IMR-90 (cell line): Measurements from ENCODE around the gene GLIS1. TPM values are rescaled to one million over a fixed set of nuclear protein-coding genes. Genes with fewer than 3 reads are reported as not detected.
A peak's percentile ranks its signal among the peaks of the same experiment; 100 is the strongest.

Experiments used
- ATAC-seq: fragments of 200-7000 bp; cut with Tn5 transposase; 2 replicates; pipeline ENCODE4 v1.9.1; 2020; ENCODE audit warnings: low read depth, mild to moderate bottlenecking, moderate library complexity
- BruUV-seq: library from RNA; stranded (reverse); fragments of 400-500 nt; replicated peaks from 2 replicates; lab custom pipeline; 2021; lab: Mats Ljungman, UMichigan
- CTCF ChIA-PET: fragments of 300-600 bp; formaldehyde crosslinking; extraction: SDS; loops from one replicate; lab custom pipeline; 2021; ENCODE audit warnings: antibody characterized with exemption; lab: Yijun Ruan, JAX
- POLR2A ChIA-PET: fragments of 300-600 bp; sonication (Branson Sonifier 250); formaldehyde crosslinking; loops from one replicate; lab custom pipeline; 2022; ENCODE audit warnings: antibody characterized with exemption; ENCODE audit not compliant: unreplicated experiment; lab: Charles Lee
- DNase-seq: peaks from one replicate; pipeline ENCODE4 v3.0.0; 2013
- H2AFZ ChIP-seq: replicated peaks from 2 replicates; pipeline ENCODE3; 2013; ENCODE audit warnings: low read length, mild to moderate bottlenecking; ENCODE audit not compliant: poor library complexity
- H2AK5ac ChIP-seq: 2 replicates; pipeline ENCODE4 v1.6.1; 2013; ENCODE audit warnings: low read depth, low read length, inconsistent platforms
- H2AK9ac ChIP-seq: replicated peaks from 2 replicates; pipeline ENCODE3; 2013; ENCODE audit warnings: mild to moderate bottlenecking, low read depth, low read length, moderate library complexity; ENCODE audit not compliant: poor library complexity
- H2BK120ac ChIP-seq: 2 replicates; pipeline ENCODE4 v1.6.1; 2013; ENCODE audit warnings: low read depth, low read length, inconsistent platforms
- H2BK15ac ChIP-seq: 3 replicates; pipeline ENCODE4 v1.6.1; 2013; ENCODE audit warnings: low read depth, low read length, inconsistent platforms
- H2BK20ac ChIP-seq: 2 replicates; pipeline ENCODE4 v1.6.1; 2013; ENCODE audit warnings: low read depth, mild to moderate bottlenecking, inconsistent platforms, low read length, moderate library complexity
- H2BK5ac ChIP-seq: 2 replicates; pipeline ENCODE4 v1.6.1; 2013; ENCODE audit warnings: mild to moderate bottlenecking, low read depth, low read length, inconsistent platforms; ENCODE audit not compliant: poor library complexity, severe bottlenecking
- H3K14ac ChIP-seq: replicated peaks from 2 replicates; pipeline ENCODE4 v1.6.1; 2013; ENCODE audit warnings: low read depth, low read length, inconsistent platforms
- H3K18ac ChIP-seq: 2 replicates; pipeline ENCODE4 v1.6.1; 2013; ENCODE audit warnings: low read depth, low read length, control low read depth
- H3K23ac ChIP-seq: 2 replicates; pipeline ENCODE4 v1.6.1; 2013; ENCODE audit warnings: low read depth, low read length, inconsistent platforms
- H3K27ac ChIP-seq: 2 replicates; pipeline ENCODE4 v1.5.1; 2013; ENCODE audit warnings: mild to moderate bottlenecking, control low read depth, low read length; ENCODE audit not compliant: insufficient read depth
- H3K27me3 ChIP-seq: 2 replicates; pipeline ENCODE4 v1.6.1; 2013; ENCODE audit warnings: low read length; ENCODE audit not compliant: control insufficient read depth, insufficient read depth
- H3K36me3 ChIP-seq: 2 replicates; pipeline ENCODE4 v1.6.1; 2013; ENCODE audit warnings: low read length, mixed read lengths; ENCODE audit not compliant: control insufficient read depth, insufficient read depth
- H3K4ac ChIP-seq: 2 replicates; pipeline ENCODE4 v1.6.1; 2013; ENCODE audit warnings: low read depth, low read length, inconsistent platforms
- H3K4me1 ChIP-seq: 2 replicates; pipeline ENCODE4 v1.6.1; 2013; ENCODE audit warnings: low read length, mixed read lengths; ENCODE audit not compliant: control insufficient read depth, insufficient read depth
- H3K4me2 ChIP-seq: 2 replicates; pipeline ENCODE4 v1.6.1; 2013; ENCODE audit warnings: low read depth, mild to moderate bottlenecking, control low read depth, low read length, moderate library complexity
- H3K4me3 ChIP-seq: 2 replicates; pipeline ENCODE4 v1.5.1; 2013; ENCODE audit warnings: low read depth, mild to moderate bottlenecking, control low read depth, low read length, moderate library complexity; ENCODE audit not compliant: insufficient read depth
- H3K56ac ChIP-seq: 2 replicates; pipeline ENCODE4 v1.6.1; 2013; ENCODE audit warnings: low read length, inconsistent platforms; ENCODE audit not compliant: insufficient read depth; ENCODE audit errors: extremely low read depth
- H3K79me1 ChIP-seq, 2 experiments: 2 replicates each; pipeline ENCODE4 v1.6.1; 2013; ENCODE audit warnings: low read length in 2 of 2, inconsistent platforms in 1 of 2, low read depth in 1 of 2
- H3K9ac ChIP-seq: 2 replicates; pipeline ENCODE4 v1.6.1; 2013; ENCODE audit warnings: low read depth, low read length, control low read depth
- H3K9me1 ChIP-seq: 2 replicates; pipeline ENCODE4 v1.6.1; 2013; ENCODE audit warnings: low read length, inconsistent platforms; ENCODE audit not compliant: insufficient read depth
- H3K9me3 ChIP-seq: 2 replicates; pipeline ENCODE4 v1.6.1; 2013; ENCODE audit warnings: low read length; ENCODE audit not compliant: control insufficient read depth, insufficient read depth
- H4K20me1 ChIP-seq: 2 replicates; pipeline ENCODE4 v1.6.1; 2013; ENCODE audit warnings: low read length, inconsistent platforms; ENCODE audit not compliant: insufficient read depth
- H4K5ac ChIP-seq: 2 replicates; pipeline ENCODE4 v1.6.1; 2013; ENCODE audit warnings: mild to moderate bottlenecking, low read depth, low read length, control low read depth
- H4K8ac ChIP-seq, 2 experiments: 2 replicates each; pipeline ENCODE4 v1.6.1; 2013; ENCODE audit warnings: low read depth in 2 of 2, low read length in 2 of 2, control low read depth in 1 of 2, inconsistent platforms in 1 of 2
- H4K91ac ChIP-seq: 2 replicates; pipeline ENCODE4 v1.6.1; 2013; ENCODE audit warnings: low read depth, low read length, inconsistent platforms; ENCODE audit not compliant: insufficient read depth
- BHLHE40 ChIP-seq: fragments of 150-350 bp; IDR thresholded peaks from 2 replicates; pipeline ENCODE4 v1.6.1; 2016; ENCODE audit warnings: mild to moderate bottlenecking, low read depth, low read length
- CHD1 ChIP-seq: IDR thresholded peaks from 2 replicates; pipeline ENCODE4 v1.6.1; 2012; ENCODE audit warnings: low read depth, low read length, improper control_type of control experiment
- MAZ ChIP-seq: IDR thresholded peaks from 2 replicates; pipeline ENCODE4 v1.6.1; 2012; ENCODE audit warnings: low read depth, mild to moderate bottlenecking, low read length, improper control_type of control experiment, moderate library complexity, borderline replicate concordance
- RAD21 ChIP-seq: IDR thresholded peaks from 2 replicates; pipeline ENCODE4 v1.6.1; 2012; ENCODE audit warnings: low read length, improper control_type of control experiment
- RFX5 ChIP-seq: IDR thresholded peaks from 2 replicates; pipeline ENCODE4 v1.8.0; 2012; ENCODE audit warnings: low read depth, mild to moderate bottlenecking, low read length, moderate library complexity
- SMC3 ChIP-seq: fragments of 150-350 bp; IDR thresholded peaks from 2 replicates; pipeline ENCODE4 v1.6.1; 2016; ENCODE audit warnings: low read depth, mild to moderate bottlenecking, antibody characterized with exemption, low read length, moderate library complexity
- WGBS, 2 experiments: methylation state at CpG; one replicate each; pipeline versions ENCODE4 v1.1.5 to v1.1.7; 2013; ENCODE audit warnings: missing lambda C conversion rate in 2 of 2; ENCODE audit not compliant: insufficient read length in 1 of 2; ENCODE audit errors: extremely low coverage in 2 of 2; 5-methylcytosine and 5-hydroxymethylcytosine counted together
- dilution Hi-C: fragments of 300-500 bp; cut with HindIII; formaldehyde crosslinking; loops from one replicate; pipeline ENCODE4 v1.14.3; 2018; ENCODE audit warnings: low sequenced_read_pairs; ENCODE audit not compliant: unreplicated experiment
- in situ Hi-C: fragments of 300-500 bp; cut with MboI; formaldehyde crosslinking; loops from 3 replicates; pipeline ENCODE4 v1.14.3; 2019; ENCODE audit warnings: low sequenced_read_pairs, inconsistent platforms, mixed read lengths
- intact Hi-C: fragments of 100-400 bp; cut with micrococcal nuclease; formaldehyde crosslinking; loops from 2 replicates; pipeline ENCODE4 v1.10.0; 2022
- polyA plus RNA-seq, 3 experiments: library from polyadenylated mRNA; depleted of rRNA; stranded (reverse); fragments of >200 nt; gene quantifications; 2 replicates each; pipeline ENCODE4 v1.2.3, GENCODE V29; 2012; ENCODE audit warnings: low replicate concordance in 1 of 3
- total RNA-seq: library from RNA; depleted of rRNA; stranded (reverse); fragments of >200 nt; gene quantifications from 2 replicates; pipeline ENCODE4 v1.2.3, GENCODE V29; 2012
- TF ChIP-seq, protein P1 (sequence below): fragments of 150-350 bp; IDR thresholded peaks from 2 replicates; pipeline ENCODE4 v1.6.1; 2016; ENCODE audit warnings: low read depth, mild to moderate bottlenecking, low read length, moderate library complexity, borderline replicate concordance
- TF ChIP-seq, protein P2 (sequence below): conservative IDR thresholded peaks from 2 replicates; pipeline ENCODE4 v1.5.1; 2012; ENCODE audit warnings: mild to moderate bottlenecking, low read depth, low read length, improper control_type of control experiment

The GLIS1 gene
- total and polyA plus RNA-seq, 2 of the 4 experiments (the other 2 are of a cell fraction), result 0.18 to 2.3 TPM

DNA sequence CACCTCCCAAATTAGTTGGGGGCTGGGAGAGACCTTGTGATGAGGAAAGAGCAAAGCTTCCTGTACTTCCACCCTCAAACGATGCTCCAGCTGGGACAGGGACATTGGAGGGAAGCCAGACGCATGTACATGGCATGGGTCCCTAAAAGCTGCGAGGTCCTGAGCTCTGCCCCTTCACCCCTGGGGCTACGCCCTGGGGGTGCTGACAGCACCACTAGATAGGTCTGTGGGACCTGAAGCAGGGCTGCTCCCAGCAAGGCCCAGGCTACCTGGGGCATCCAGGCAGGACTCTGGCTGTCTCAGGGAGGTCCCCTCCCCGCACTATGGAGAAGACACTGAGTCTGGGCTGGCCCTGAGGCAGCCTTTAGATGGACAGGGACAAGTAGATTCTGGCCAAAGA is 196.4 kb downstream of the GLIS1 start:
- Histone ChIP-seq H3K4me3 (no peak overlapping the region), H3K27ac (peak overlapping the region; percentile 74), H3K9me1 (peaks cover 35% of the 10 kb centered on the region), H4K8ac (peak overlapping the region; percentile 77 to 78), H3K23ac (peak overlapping the region; percentile 80), H2AK9ac (peak overlapping the region; percentile 80), H4K20me1 (no peaks in the 10 kb centered on the region), H3K14ac (peak overlapping the region; percentile 81; the same call in 1 of the 2 replicates), H3K79me1 (peaks cover 0 to 25% of the 10 kb centered on the region in 2 experiments; a peak in 2 of 4 replicates), H2BK5ac (peak overlapping the region; percentile 60), H3K4me1 (peaks cover 37% of the 10 kb centered on the region), H2BK15ac (peak overlapping the region; percentile 57), H3K9ac (no peak overlapping the region), H3K4ac (peak overlapping the region; percentile 94), H4K5ac (peak overlapping the region; percentile 38), H4K91ac (peak overlapping the region; percentile 83), H2AFZ (peak overlapping the region; percentile 91), H3K18ac (peak overlapping the region; percentile 46), H3K56ac (peak overlapping the region; percentile 27; the same call in 1 of the 2 replicates), H3K27me3 (no peaks in the 10 kb centered on the region), H3K4me2 (0 out of 2 replicates have a peak overlapping the region, but pooled peaks have one; percentile 18), H2BK20ac (peak overlapping the region; percentile 82), H2AK5ac (peak overlapping the region; percentile 69), H2BK120ac (peak overlapping the region; percentile 93), H3K36me3 (no peaks in the 10 kb centered on the region), H3K9me3 (no peaks in the 10 kb centered on the region)
- POLR2A ChIA-PET, result no interaction called here
- WGBS, 2 experiments, result 100% methylated on average over 1 of the region's 5 CpGs; no CpG with 5 or more reads in 1 of the 2 experiments
- dilution Hi-C loops (no loop called here), in situ Hi-C loops (no loop called here), intact Hi-C loops (no loop called here)
- BruUV-seq, result no TSS peak
- DNase-seq, result no peak
- TF ChIP-seq, protein P1, sequence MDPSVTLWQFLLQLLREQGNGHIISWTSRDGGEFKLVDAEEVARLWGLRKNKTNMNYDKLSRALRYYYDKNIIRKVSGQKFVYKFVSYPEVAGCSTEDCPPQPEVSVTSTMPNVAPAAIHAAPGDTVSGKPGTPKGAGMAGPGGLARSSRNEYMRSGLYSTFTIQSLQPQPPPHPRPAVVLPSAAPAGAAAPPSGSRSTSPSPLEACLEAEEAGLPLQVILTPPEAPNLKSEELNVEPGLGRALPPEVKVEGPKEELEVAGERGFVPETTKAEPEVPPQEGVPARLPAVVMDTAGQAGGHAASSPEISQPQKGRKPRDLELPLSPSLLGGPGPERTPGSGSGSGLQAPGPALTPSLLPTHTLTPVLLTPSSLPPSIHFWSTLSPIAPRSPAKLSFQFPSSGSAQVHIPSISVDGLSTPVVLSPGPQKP, result no peak
- TF ChIP-seq RFX5 (no peak), SMC3 (no peak), CHD1 (no peak), RAD21 (no peak), MAZ (no peak), BHLHE40 (no peak)
- TF ChIP-seq, protein P2, sequence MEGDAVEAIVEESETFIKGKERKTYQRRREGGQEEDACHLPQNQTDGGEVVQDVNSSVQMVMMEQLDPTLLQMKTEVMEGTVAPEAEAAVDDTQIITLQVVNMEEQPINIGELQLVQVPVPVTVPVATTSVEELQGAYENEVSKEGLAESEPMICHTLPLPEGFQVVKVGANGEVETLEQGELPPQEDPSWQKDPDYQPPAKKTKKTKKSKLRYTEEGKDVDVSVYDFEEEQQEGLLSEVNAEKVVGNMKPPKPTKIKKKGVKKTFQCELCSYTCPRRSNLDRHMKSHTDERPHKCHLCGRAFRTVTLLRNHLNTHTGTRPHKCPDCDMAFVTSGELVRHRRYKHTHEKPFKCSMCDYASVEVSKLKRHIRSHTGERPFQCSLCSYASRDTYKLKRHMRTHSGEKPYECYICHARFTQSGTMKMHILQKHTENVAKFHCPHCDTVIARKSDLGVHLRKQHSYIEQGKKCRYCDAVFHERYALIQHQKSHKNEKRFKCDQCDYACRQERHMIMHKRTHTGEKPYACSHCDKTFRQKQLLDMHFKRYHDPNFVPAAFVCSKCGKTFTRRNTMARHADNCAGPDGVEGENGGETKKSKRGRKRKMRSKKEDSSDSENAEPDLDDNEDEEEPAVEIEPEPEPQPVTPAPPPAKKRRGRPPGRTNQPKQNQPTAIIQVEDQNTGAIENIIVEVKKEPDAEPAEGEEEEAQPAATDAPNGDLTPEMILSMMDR, result no peak
- CTCF ChIA-PET, result no interaction called here
- ATAC-seq, result peak; percentile 3
